Coronary artery (tissue), 2 donors: ENCODE data around the gene SASH1.

Source experiments
- DNase-seq: peaks from one replicate; pipeline ENCODE4 v3.0.0-alpha.2; 2017; ENCODE audit warnings: low spot score
- H3K27ac ChIP-seq, 2 donors: fragments of 200-600 bp; sonication (generic); one replicate each; pipeline ENCODE4 v1.5.1; 2016 to 2019
- H3K4me3 ChIP-seq: fragments of 200-600 bp; sonication (generic); 2 replicates; pipeline ENCODE4 v1.5.1; 2016; ENCODE audit warnings: mild to moderate bottlenecking, moderate library complexity
- CTCF ChIP-seq: fragments of 200-600 bp; sonication (generic); IDR thresholded peaks from one replicate; pipeline ENCODE4 v1.5.1; 2019; ENCODE audit warnings: antibody characterized with exemption

The SASH1 gene

GRCh38 chr6:148524471-148524882 lies 181.8 kb downstream of the SASH1 start:
- Histone ChIP-seq H3K27ac (peak overlapping the region; percentile 85 to 89), H3K4me3 (peak overlapping the region; percentile 57)
- DNase-seq = no peak
- no peak for TF ChIP-seq CTCF

GRCh38 chr6:148524976-148525375 lies 182.3 kb downstream of the SASH1 start:
- Histone ChIP-seq H3K4me3 (peak overlapping the region; percentile 57), H3K27ac (peak overlapping the region; percentile 85 to 89)
- TF ChIP-seq CTCF = no peak

GRCh38 chr6:148525453-148525852 lies 182.8 kb downstream of the SASH1 start:
- peak; percentile 79 for DNase-seq
- Histone ChIP-seq H3K4me3 (peak overlapping the region; percentile 57), H3K27ac (peak overlapping the region; percentile 85 to 89)
- no peak for TF ChIP-seq CTCF

More at GRCh38 chr6:148524976-148525375, 182.3 kb downstream of the SASH1 start:
- peak; percentile 78 for DNase-seq

GRCh38 chr6:148526145-148526544 lies 183.5 kb downstream of the SASH1 start:
- Histone ChIP-seq H3K4me3 (no peak overlapping the region), H3K27ac (peak overlapping the region; percentile 85 to 89)
- no peak for TF ChIP-seq CTCF
- DNase-seq = no peak

GRCh38 chr6:148528292-148528691 lies 185.7 kb downstream of the SASH1 start:
- no peak for TF ChIP-seq CTCF
- DNase-seq = no peak
- Histone ChIP-seq H3K27ac (peak overlapping the region; percentile 32 to 75), H3K4me3 (no peak overlapping the region)

GRCh38 chr6:148529010-148529409 lies 186.4 kb downstream of the SASH1 start:
- TF ChIP-seq CTCF = no peak
- Histone ChIP-seq H3K4me3 (no peak overlapping the region), H3K27ac (peak overlapping the region; percentile 66 to 75)
- DNase-seq = no peak

- Histone ChIP-seq H3K4me3 (peak overlapping the region; percentile 59), H3K27ac (peak overlapping the region; percentile 66 to 68)
- DNase-seq = no peak
- TF ChIP-seq CTCF = no peak
Observed at GRCh38 chr6:148530394-148530953, 187.8 kb downstream of the SASH1 start.
